GM12878 (cell line): ENCODE results near the gene TRAPPC3L. TPM values are rescaled to one million over a fixed set of nuclear protein-coding genes. Genes with fewer than 3 reads are reported as not detected.

Experiments used
- ATAC-seq: fragments of 200-7000 bp; cut with Tn5 transposase; 3 replicates; pipeline ENCODE4 v1.9.1; 2020; ENCODE audit warnings: mild to moderate bottlenecking, moderate library complexity
- BruUV-seq: library from RNA; stranded (reverse); fragments of 400-500 nt; replicated peaks from 2 replicates; lab custom pipeline; 2021; lab: Mats Ljungman, UMichigan
- CTCF ChIA-PET: fragments of 300-600 bp; sonication (Branson Sonifier 250); formaldehyde crosslinking; extraction: SDS; loops from one replicate; lab custom pipeline; 2021; ENCODE audit warnings: inconsistent platforms; lab: Yijun Ruan, JAX
- POLR2A ChIA-PET: fragments of 350-600 bp; formaldehyde crosslinking; extraction: SDS; loops from one replicate; lab custom pipeline; 2021; ENCODE audit warnings: inconsistent platforms; lab: Charles Lee
- RAD21 ChIA-PET: fragments of 300-600 bp; sonication (Branson Sonifier 250); formaldehyde crosslinking; loops from one replicate; lab custom pipeline; 2023; ENCODE audit warnings: antibody characterized with exemption; ENCODE audit not compliant: unreplicated experiment; lab: Charles Lee
- SMC1A ChIA-PET: fragments of 300-600 bp; sonication (Branson Sonifier 250); formaldehyde crosslinking; loops from one replicate; lab custom pipeline; 2023; ENCODE audit not compliant: unreplicated experiment, uncharacterized antibody; lab: Charles Lee
- DNase-seq: peaks from one replicate; pipeline ENCODE4 v3.0.0-alpha.2; 2011; ENCODE audit warnings: low read depth, low spot score
- FAIRE-seq: peaks from 3 replicates; lab custom pipeline; 2011; peaks lifted over from hg19 to GRCh38; lab: Jason Lieb, UNC
- H2AFZ ChIP-seq: 2 replicates; pipeline ENCODE4 v1.6.0; 2011; ENCODE audit warnings: low read depth, low read length, control low read depth; ENCODE audit not compliant: control insufficient read depth
- H3K27ac ChIP-seq: 2 replicates; pipeline ENCODE4 v1.5.1; 2011; ENCODE audit warnings: control low read depth; ENCODE audit not compliant: control insufficient read depth, insufficient read depth
- H3K27me3 ChIP-seq, 2 experiments: replicated peaks in 1 of 2; 2 replicates each; pipeline versions ENCODE4 v1.6.0 to v1.6.1; 2011; ENCODE audit warnings: low read length in 1 of 2; ENCODE audit not compliant: control insufficient read depth in 2 of 2, insufficient read depth in 2 of 2
- H3K36me3 ChIP-seq, 2 experiments: 2 replicates each; pipeline ENCODE4 v1.5.1; 2011; ENCODE audit warnings: low read length in 1 of 2; ENCODE audit not compliant: control insufficient read depth in 2 of 2, insufficient read depth in 2 of 2
- H3K4me1 ChIP-seq: 2 replicates; pipeline ENCODE4 v1.6.1; 2011; ENCODE audit warnings: mild to moderate bottlenecking, low read length, moderate library complexity, mixed read lengths; ENCODE audit not compliant: control insufficient read depth, insufficient read depth
- H3K4me2 ChIP-seq: 2 replicates; pipeline ENCODE4 v1.6.0; 2011; ENCODE audit warnings: control low read depth; ENCODE audit not compliant: control insufficient read depth, insufficient read depth
- H3K4me3 ChIP-seq: fragments of 200-600 bp; sonication (generic); 2 replicates; pipeline ENCODE4 v1.5.1; 2016
- H3K79me2 ChIP-seq: 2 replicates; pipeline ENCODE4 v1.6.0; 2011; ENCODE audit warnings: low read length; ENCODE audit not compliant: control insufficient read depth, insufficient read depth
- H3K9ac ChIP-seq: 2 replicates; pipeline ENCODE4 v1.8.0; 2011; ENCODE audit warnings: low read length, control low read depth, mixed read lengths; ENCODE audit not compliant: control insufficient read depth, insufficient read depth
- H3K9me3 ChIP-seq: replicated peaks from 3 replicates; pipeline ENCODE4 v1.5.1; 2011; ENCODE audit warnings: mild to moderate bottlenecking, low read length; ENCODE audit not compliant: control insufficient read depth, insufficient read depth
- H4K20me1 ChIP-seq: 2 replicates; pipeline ENCODE4 v1.6.0; 2011; ENCODE audit not compliant: control insufficient read depth, insufficient read depth
- PRDM15 ChIP-seq: fragments of 450-650 bp; formaldehyde crosslinking; IDR thresholded peaks from 2 replicates; pipeline ENCODE4 v1.4.0; 2020; ENCODE audit warnings: mild to moderate bottlenecking, moderate library complexity
- YBX1 ChIP-seq: fragments of 450-650 bp; IDR thresholded peaks from 2 replicates; pipeline ENCODE4 v1.6.1; 2016; ENCODE audit warnings: antibody characterized with exemption
- ZNF622 ChIP-seq: fragments of 450-650 bp; IDR thresholded peaks from 2 replicates; pipeline ENCODE4 v1.6.1; 2017; ENCODE audit warnings: mild to moderate bottlenecking, inconsistent platforms
- WGBS: methylation state at CpG from one replicate; pipeline ENCODE4 v1.1.6; 2016; ENCODE audit warnings: low lambda C conversion rate; ENCODE audit not compliant: insufficient replicate concordance, insufficient coverage; ENCODE audit errors: missing lambda C conversion rate; 5-methylcytosine and 5-hydroxymethylcytosine counted together
- in situ Hi-C: fragments of 300-500 bp; cut with MboI; formaldehyde crosslinking; loops from 9 replicates; pipeline ENCODE4 v1.14.3; 2018; ENCODE audit warnings: mixed read lengths
- intact Hi-C: fragments of 100-400 bp; cut with micrococcal nuclease; formaldehyde crosslinking; loops from one replicate; pipeline ENCODE4 v1.14.2; 2022; ENCODE audit not compliant: unreplicated experiment
- polyA plus RNA-seq, 11 experiments: library from polyadenylated mRNA; depleted of rRNA in 4 of 11; unstranded in 6 of 11; stranded (reverse) in 5 of 11; fragments of >200 nt; fragmentation: Nextera tagmentation in 4 of 11; fragmentation: Illumina TruSeq in 1 of 11; extraction: Ambion mirVana in 4 of 11; extraction: Trizol in 1 of 11; gene quantifications; 1 replicate in 1 of 11; 2 replicates in 10 of 11; pipeline versions ENCODE4 v1.2.1 to v1.2.3, GENCODE V29; 2011 to 2016; ENCODE audit warnings: inconsistent platforms in 2 of 11, missing spikeins in 2 of 11, low read depth in 1 of 11
- total RNA-seq, 4 experiments: library from RNA; depleted of rRNA in 3 of 4; stranded (reverse); fragments of >200 nt in 3 of 4; fragmentation: Illumina TruSeq in 1 of 4; extraction: Trizol in 1 of 4; gene quantifications; 2 replicates each; pipeline versions ENCODE4 v1.2.1 to v1.2.3, GENCODE V29; 2013 to 2021

Gene TRAPPC3L
- total and polyA plus RNA-seq, 10 of the 15 experiments (the other 5 are each of a cell fraction or from before 2014, with no cell fraction given), result not detected

DNA sequence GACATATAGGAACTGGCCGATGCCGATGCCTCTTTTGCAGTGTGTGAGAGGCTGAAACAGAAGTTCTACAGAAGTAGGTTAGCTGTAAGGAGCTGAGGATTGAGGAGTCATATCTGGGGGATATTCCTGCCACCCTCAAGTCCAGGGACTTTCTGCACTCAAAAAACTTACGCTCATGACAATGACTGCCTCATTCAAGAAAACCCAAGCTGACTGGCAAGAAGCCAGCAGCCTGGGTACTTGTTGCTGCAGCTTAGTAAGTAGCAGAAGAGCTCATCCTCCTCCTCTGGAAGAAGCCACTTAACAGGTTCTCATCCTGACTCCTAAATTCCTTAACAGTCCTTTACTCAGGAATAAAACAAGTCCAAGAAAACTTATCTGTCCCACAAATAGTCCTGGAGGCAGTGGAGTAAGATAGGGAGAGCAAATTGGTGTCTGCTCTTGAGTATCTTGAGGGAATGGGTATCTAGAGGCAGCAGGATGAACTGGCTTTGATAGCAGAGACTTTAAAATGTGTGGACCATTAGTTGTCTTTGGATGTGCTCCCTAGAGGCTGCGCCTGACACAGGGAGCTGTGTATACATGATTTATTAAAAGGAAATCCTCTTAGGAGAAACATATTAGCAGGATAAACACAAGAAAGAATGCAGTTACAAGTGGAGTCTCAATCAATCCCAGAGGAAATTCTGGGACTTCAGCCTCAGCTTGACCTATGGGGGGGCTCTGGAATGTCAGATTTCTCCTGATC is 26.7 kb downstream of the TRAPPC3L start:
- ATAC-seq, result no peak; the same call in 1 of the 3 replicates
- ChIA-PET RAD21 (interaction anchor here (0.7 to 1.6 kb wide), 4 partner anchors 14 to 302 kb away, joined by 3 to 6 read pairs (median 4); no protein-coding TSS in a partner anchor), POLR2A (no interaction called here), CTCF (interaction anchor here (0.8 to 1.8 kb wide), 5 partner anchors 15 to 251 kb away, joined by 3 to 8 read pairs (median 3); no protein-coding TSS in a partner anchor), SMC1A (interaction anchor here (0.9 to 3.0 kb wide), 4 partner anchors 12 to 238 kb away, joined by 3 to 11 read pairs (median 4); no protein-coding TSS in a partner anchor)
- H3K36me3 ChIP-seq, result no peaks in the 10 kb centered on the region
- no peak overlapping the region for H2AFZ ChIP-seq
- H3K9ac ChIP-seq, result no peak overlapping the region
- in situ Hi-C loops (no loop called here), intact Hi-C loops (no loop called here)
- no peaks in the 10 kb centered on the region for H4K20me1 ChIP-seq
- TF ChIP-seq ZNF622, result no peak
- no peak for TF ChIP-seq PRDM15 (CRISPR knock-in tag)
- TF ChIP-seq YBX1, result no peak
- no peak for FAIRE-seq
- WGBS, result 63% methylated on average over 4 of the region's 4 CpGs
- H3K79me2 ChIP-seq, result no peaks in the 10 kb centered on the region
- H3K27ac ChIP-seq, result no peak overlapping the region
- no peak overlapping the region for H3K4me3 ChIP-seq
- BruUV-seq, result no TSS peak
- no peaks in the 10 kb centered on the region for H3K4me1 ChIP-seq
- H3K27me3 ChIP-seq, result no peaks in the 10 kb centered on the region
- no peak for DNase-seq
- H3K9me3 ChIP-seq, result no peaks in the 10 kb centered on the region
- H3K4me2 ChIP-seq, result no peak overlapping the region
